CD4-positive, alpha-beta T cell (primary cell): Measurements from ENCODE around the gene MAGI3. TPM values are rescaled to one million over a fixed set of nuclear protein-coding genes. Genes with fewer than 3 reads are reported as not detected.
"Not testable (repeated sequence)": the region's sequence is repeated elsewhere in the genome, so short reads cannot be mapped to it uniquely, and the experiment has no call there.

ENCODE experiments used
- ATAC-seq: fragments of 200-7000 bp; cut with Tn5 transposase; one replicate; pipeline ENCODE4 v1.10.0; 2022; ENCODE audit warnings: mild to moderate bottlenecking; ENCODE audit not compliant: poor library complexity
- CTCF ChIA-PET: fragments of 350-600 bp; sonication (Branson Sonifier 250); formaldehyde crosslinking; loops from one replicate; lab custom pipeline; 2021; ENCODE audit warnings: antibody characterized with exemption, inconsistent platforms; lab: Charles Lee
- POLR2A ChIA-PET: fragments of 350-600 bp; sonication (Branson Sonifier 250); formaldehyde crosslinking; loops from one replicate; lab custom pipeline; 2021; ENCODE audit warnings: antibody characterized with exemption, inconsistent platforms; lab: Charles Lee
- DNase-seq, 14 experiments: peaks; one replicate each; pipeline ENCODE4 v3.0.0-alpha.2; 2013 to 2020; ENCODE audit warnings: mixed read lengths in 2 of 14
- H3K27ac ChIP-seq, 2 donors: one replicate each; pipeline versions ENCODE4 v1.5.1 to v1.7.0; 2013; ENCODE audit warnings: low read length in 2 of 2, low read depth in 1 of 2, mild to moderate bottlenecking in 1 of 2
- H3K27me3 ChIP-seq, 2 experiments: 1 replicate in 1 of 2; 2 replicates in 1 of 2; pipeline versions ENCODE4 v1.6.1 to v1.7.0; 2013; ENCODE audit warnings: low read length in 2 of 2, control low read depth in 1 of 2, mild to moderate bottlenecking in 1 of 2, moderate library complexity in 1 of 2; ENCODE audit not compliant: insufficient read depth in 2 of 2, control insufficient read depth in 1 of 2
- H3K36me3 ChIP-seq: one replicate; pipeline ENCODE4 v1.6.1; 2013; ENCODE audit warnings: low read length, control low read depth; ENCODE audit not compliant: insufficient read depth
- H3K4me1 ChIP-seq: one replicate; pipeline ENCODE4 v1.6.1; 2013; ENCODE audit warnings: low read length, control low read depth; ENCODE audit not compliant: insufficient read depth
- H3K4me3 ChIP-seq: one replicate; pipeline ENCODE4 v1.5.1; 2013; ENCODE audit warnings: mild to moderate bottlenecking, low read length, moderate library complexity
- H3K9me3 ChIP-seq, 2 experiments: 1 replicate in 1 of 2; 2 replicates in 1 of 2; pipeline versions ENCODE4 v1.6.1 to v1.7.0; 2013; ENCODE audit warnings: low read length in 2 of 2, mild to moderate bottlenecking in 2 of 2, control low read depth in 1 of 2, moderate library complexity in 1 of 2; ENCODE audit not compliant: control insufficient read depth in 1 of 2, insufficient read depth in 1 of 2
- H3K27ac Mint-ChIP-seq: one replicate; pipeline ENCODE4 v1.8.0; 2020; ENCODE audit warnings: mixed read lengths
- H3K27me3 Mint-ChIP-seq: one replicate; pipeline ENCODE4 v1.8.0; 2021; ENCODE audit warnings: mixed read lengths
- H3K36me3 Mint-ChIP-seq: one replicate; pipeline ENCODE4 v1.8.0; 2021; ENCODE audit warnings: low read depth, mixed read lengths
- H3K4me1 Mint-ChIP-seq: one replicate; pipeline ENCODE4 v1.8.0; 2021; ENCODE audit warnings: low read depth, mixed read lengths
- H3K4me3 Mint-ChIP-seq: one replicate; pipeline ENCODE4 v1.8.0; 2020; ENCODE audit warnings: mild to moderate bottlenecking, mixed read lengths
- H3K9me3 Mint-ChIP-seq: one replicate; pipeline ENCODE4 v1.8.0; 2020; ENCODE audit warnings: mixed read lengths
- CTCF ChIP-seq: fragments of 200-600 bp; IDR thresholded peaks from one replicate; pipeline ENCODE4 v1.8.0; 2022; ENCODE audit warnings: antibody characterized with exemption, mild to moderate bottlenecking
- intact Hi-C, 2 experiments: fragments of 100-400 bp; cut with DNase I in 1 of 2; cut with micrococcal nuclease in 1 of 2; formaldehyde crosslinking; loops; one replicate each; pipeline versions ENCODE4 v1.15.1 to v1.9.0; 2023 to 2025; cut with DNase I, micrococcal nuclease
- total RNA-seq, 174 experiments: library from RNA in 2 of 174; stranded (reverse) in 2 of 174; gene quantifications; one replicate each; pipeline ENCODE4 v1.2.3 and lab custom pipeline; 2021 to 2026

MAGI3 gene
- total RNA-seq, 2 experiments from 2014 or later, result 6.7 to 8.7 TPM

GRCh38 chr1:113565621-113566020 is 175.3 kb downstream of the MAGI3 start:
- Histone ChIP-seq H3K27me3 (no peaks in the 10 kb centered on the region), H3K27ac (no peak overlapping the region), H3K4me1 (no peaks in the 10 kb centered on the region), H3K4me3 (no peak overlapping the region), H3K36me3 (no peaks in the 10 kb centered on the region), H3K9me3 (peaks cover 8 to 25% of the 10 kb centered on the region in 2 experiments)
- no peak for TF ChIP-seq CTCF
- DNase-seq (no peak), ATAC-seq (no peak)
- Mint-ChIP-seq H3K36me3 (peaks cover 67% of the 10 kb centered on the region), H3K4me1 (no peaks in the 10 kb centered on the region), H3K27me3 (no peaks in the 10 kb centered on the region), H3K27ac (no peak overlapping the region), H3K9me3 (peaks cover 35% of the 10 kb centered on the region), H3K4me3 (no peak overlapping the region)
- intact Hi-C loops, result loop anchor here in 1 of 2 experiments (2.0 kb wide), 1 partner anchor 21 kb away; no protein-coding TSS in a partner anchor
- POLR2A ChIA-PET, result no interaction called here
- CTCF ChIA-PET, result no interaction called here

GRCh38 chr1:113567427-113567826 is 177.1 kb downstream of the MAGI3 start:
- Histone ChIP-seq H3K27me3 (no peaks in the 10 kb centered on the region), H3K36me3 (no peaks in the 10 kb centered on the region), H3K4me3 (no peak overlapping the region), H3K27ac (no peak overlapping the region), H3K4me1 (no peaks in the 10 kb centered on the region), H3K9me3 (peaks cover 4 to 21% of the 10 kb centered on the region in 2 experiments)
- ChIA-PET POLR2A (no interaction called here), CTCF (no interaction called here)
- DNase-seq (no peak), ATAC-seq (no peak)
- no peak overlapping the region for H3K4me3 Mint-ChIP-seq
- H3K27me3 Mint-ChIP-seq, result no peaks in the 10 kb centered on the region
- no peak overlapping the region for H3K27ac Mint-ChIP-seq
- H3K9me3 Mint-ChIP-seq, result peaks cover 31% of the 10 kb centered on the region
- no peaks in the 10 kb centered on the region for H3K4me1 Mint-ChIP-seq
- H3K36me3 Mint-ChIP-seq, result peaks cover 74% of the 10 kb centered on the region
- intact Hi-C loops, result no loop called here
- no peak for TF ChIP-seq CTCF

- H3K4me1 Mint-ChIP-seq, H3K27me3 Mint-ChIP-seq, H3K4me3 Mint-ChIP-seq, DNase-seq, intact Hi-C loops, H3K27ac Mint-ChIP-seq, H3K4me1 ChIP-seq, H3K36me3 ChIP-seq, H3K4me3 ChIP-seq, H3K27ac ChIP-seq, ATAC-seq, CTCF ChIA-PET, H3K27me3 ChIP-seq, POLR2A ChIA-PET, H3K9me3 Mint-ChIP-seq: not testable (repeated sequence)
- H3K9me3 ChIP-seq, result peaks cover 0 to 12% of the 10 kb centered on the region in 2 experiments
- H3K36me3 Mint-ChIP-seq, result peaks cover 46% of the 10 kb centered on the region
These were observed 185.5 kb downstream of the MAGI3 start for GRCh38 chr1:113575744-113576260.

- peaks cover 42% of the 10 kb centered on the region for H3K36me3 Mint-ChIP-seq
- no peak overlapping the region for H3K27ac Mint-ChIP-seq
- ATAC-seq (no peak), DNase-seq (no peak)
- Histone ChIP-seq H3K27me3 (no peaks in the 10 kb centered on the region), H3K9me3 (peaks cover 0 to 12% of the 10 kb centered on the region in 2 experiments), H3K4me3 (no peak overlapping the region), H3K27ac (no peak overlapping the region), H3K4me1 (no peaks in the 10 kb centered on the region), H3K36me3 (no peaks in the 10 kb centered on the region)
- no peak for TF ChIP-seq CTCF
- no peaks in the 10 kb centered on the region for H3K4me1 Mint-ChIP-seq
- peaks cover 9% of the 10 kb centered on the region for H3K9me3 Mint-ChIP-seq
- H3K4me3 Mint-ChIP-seq, result no peak overlapping the region
- no peaks in the 10 kb centered on the region for H3K27me3 Mint-ChIP-seq
- intact Hi-C loops, result no loop called here
- ChIA-PET POLR2A (no interaction called here), CTCF (no interaction called here)
These were observed 186.0 kb downstream of the MAGI3 start for GRCh38 chr1:113576271-113576670.
